Endothelial cell of umbilical vein (primary cell): ENCODE data around the gene SLC12A2. TPM values are rescaled to one million over a fixed set of nuclear protein-coding genes. Genes with fewer than 3 reads are reported as not detected.

Source experiments
- BruUV-seq: library from RNA; stranded (reverse); fragments of 400-500 nt; replicated peaks from 2 replicates; lab custom pipeline; 2021; lab: Mats Ljungman, UMichigan
- CTCF ChIA-PET: fragments of 300-600, 350-600 bp; sonication (Branson Sonifier 250); formaldehyde crosslinking; loops from one replicate; lab custom pipeline; 2021; ENCODE audit warnings: antibody characterized with exemption, inconsistent platforms; lab: Charles Lee
- POLR2A ChIA-PET: fragments of 300-600, 350-600 bp; sonication (Branson Sonifier 250); formaldehyde crosslinking; loops from one replicate; lab custom pipeline; 2021; ENCODE audit warnings: antibody characterized with exemption, inconsistent platforms; lab: Charles Lee
- DNase-seq: peaks from one replicate; pipeline ENCODE4 v3.0.0-alpha.2; 2011; ENCODE audit warnings: low read depth, low spot score
- FAIRE-seq: peaks from 2 replicates; lab custom pipeline; 2011; peaks lifted over from hg19 to GRCh38; lab: Jason Lieb, UNC
- H2AFZ ChIP-seq: 2 replicates; pipeline ENCODE4 v1.6.0; 2012; ENCODE audit warnings: low read depth, low read length, control low read depth, inconsistent platforms
- H3K27ac ChIP-seq: 2 replicates; pipeline ENCODE4 v1.5.1; 2011; ENCODE audit warnings: low read depth, mild to moderate bottlenecking, control low read depth, low read length, moderate library complexity; ENCODE audit not compliant: insufficient read depth
- H3K27me3 ChIP-seq, 2 experiments: 2 replicates each; pipeline versions ENCODE4 v1.6.0 to v1.6.1; 2011; ENCODE audit warnings: low read length in 2 of 2, mixed read lengths in 1 of 2; ENCODE audit not compliant: control insufficient read depth in 2 of 2, insufficient read depth in 2 of 2
- H3K36me3 ChIP-seq, 2 experiments: 2 replicates in 1 of 2; 3 replicates in 1 of 2; pipeline ENCODE4 v1.5.1; 2011; ENCODE audit warnings: low read length in 2 of 2, mild to moderate bottlenecking in 1 of 2, moderate library complexity in 1 of 2; ENCODE audit not compliant: control insufficient read depth in 2 of 2, insufficient read depth in 2 of 2; ENCODE audit errors: extremely low read depth in 1 of 2
- H3K4me1 ChIP-seq: 3 replicates; pipeline ENCODE4 v1.5.1; 2011; ENCODE audit warnings: mild to moderate bottlenecking, low read length; ENCODE audit not compliant: control insufficient read depth, insufficient read depth; ENCODE audit errors: extremely low read depth
- H3K4me2 ChIP-seq: 2 replicates; pipeline ENCODE4 v1.6.1; 2011; ENCODE audit warnings: low read length, control low read depth, mixed read lengths; ENCODE audit not compliant: insufficient read depth
- H3K4me3 ChIP-seq, 3 experiments: fragments of 200-600 bp in 1 of 3; sonication (generic), shearing (Covaris generic) in 1 of 3; replicated peaks in 1 of 3; 2 replicates each; pipeline ENCODE4 v1.5.1; 2011 to 2016; ENCODE audit warnings: control low read depth in 3 of 3, low read length in 3 of 3, mild to moderate bottlenecking in 2 of 3, inconsistent platforms in 1 of 3, low read depth in 1 of 3, moderate library complexity in 1 of 3; ENCODE audit not compliant: insufficient read depth in 1 of 3
- H3K79me2 ChIP-seq: 2 replicates; pipeline ENCODE4 v1.6.0; 2012; ENCODE audit warnings: low read length, inconsistent platforms; ENCODE audit not compliant: control insufficient read depth, insufficient read depth
- H3K9ac ChIP-seq: replicated peaks from 2 replicates; pipeline ENCODE3; 2011; ENCODE audit warnings: low read length, control low read depth; ENCODE audit not compliant: insufficient read depth; ENCODE audit errors: extremely low read depth
- H3K9me1 ChIP-seq: replicated peaks from 3 replicates; pipeline ENCODE4 v1.6.0; 2011; ENCODE audit warnings: mild to moderate bottlenecking, low read length; ENCODE audit not compliant: control insufficient read depth, insufficient read depth; ENCODE audit errors: extremely low read depth
- H3K9me3 ChIP-seq: replicated peaks from 2 replicates; pipeline ENCODE4 v1.5.1; 2012; ENCODE audit warnings: low read length, inconsistent platforms; ENCODE audit not compliant: control insufficient read depth, insufficient read depth
- H4K20me1 ChIP-seq: replicated peaks from 2 replicates; pipeline ENCODE3; 2011; ENCODE audit warnings: mild to moderate bottlenecking, low read length; ENCODE audit not compliant: control insufficient read depth, insufficient read depth; ENCODE audit errors: extremely low read depth
- EZH2 ChIP-seq: IDR thresholded peaks from 2 replicates; pipeline ENCODE4 v1.6.1; 2012; ENCODE audit warnings: borderline replicate concordance, low read depth, mild to moderate bottlenecking, moderate library complexity, low read length, inconsistent platforms; ENCODE audit not compliant: severe bottlenecking
- FOS ChIP-seq: IDR thresholded peaks from 2 replicates; pipeline ENCODE4 v1.6.1; 2011; ENCODE audit warnings: mild to moderate bottlenecking, low read length, moderate library complexity, borderline replicate concordance; ENCODE audit not compliant: insufficient read depth
- GATA2 ChIP-seq: IDR thresholded peaks from 2 replicates; pipeline ENCODE4 v1.7.0; 2011; ENCODE audit warnings: low read depth, mild to moderate bottlenecking, moderate library complexity, mixed read lengths, low read length; ENCODE audit not compliant: insufficient read length, insufficient read depth
- POLR2A ChIP-seq: IDR thresholded peaks from 2 replicates; pipeline ENCODE4 v1.6.1; 2012; ENCODE audit warnings: low read depth, mild to moderate bottlenecking, control low read depth, low read length
- POLR2AphosphoS5 ChIP-seq: IDR thresholded peaks from 2 replicates; pipeline ENCODE4 v1.6.1; 2012; ENCODE audit warnings: low read depth, mild to moderate bottlenecking, control low read depth, low read length, moderate library complexity; ENCODE audit not compliant: insufficient read depth
- dilution Hi-C: fragments of 300-500 bp; cut with MboI; formaldehyde crosslinking; loops from one replicate; pipeline ENCODE4 v1.15.0; 2019; ENCODE audit warnings: low sequenced_read_pairs; ENCODE audit not compliant: extremely low pct_ligation_motif_present
- intact Hi-C: fragments of 100-400 bp; cut with micrococcal nuclease; formaldehyde crosslinking; loops from one replicate; pipeline ENCODE4 v1.10.0; 2022
- polyA plus RNA-seq, 4 experiments: library from polyadenylated mRNA; depleted of rRNA in 3 of 4; stranded (reverse) in 3 of 4; unstranded in 1 of 4; fragments of >200 nt; gene quantifications; 2 replicates each; pipeline versions ENCODE4 v1.2.1 to v1.2.3, GENCODE V29; 2011 to 2012; ENCODE audit warnings: missing spikeins in 1 of 4
- total RNA-seq: library from RNA; stranded (reverse); gene quantifications from 2 replicates; pipeline ENCODE4 v1.2.3, GENCODE V29; 2021
- TF ChIP-seq, protein P1 (sequence below), 2 donors: IDR thresholded peaks; 1 replicate in 1 of 2; 2 replicates in 1 of 2; pipeline ENCODE4 v1.5.1; 2011; ENCODE audit warnings: low read length in 2 of 2, mild to moderate bottlenecking in 2 of 2, moderate library complexity in 2 of 2, control low read depth in 1 of 2, inconsistent platforms in 1 of 2, low read depth in 1 of 2; ENCODE audit not compliant: insufficient read depth in 1 of 2; ENCODE audit errors: extremely low read depth in 1 of 2

Gene SLC12A2
- total and polyA plus RNA-seq, 2 donors (not counting 3 experiments of a cell fraction or from before 2014, with no cell fraction given) = 11.0 to 59.5 TPM

DNA sequence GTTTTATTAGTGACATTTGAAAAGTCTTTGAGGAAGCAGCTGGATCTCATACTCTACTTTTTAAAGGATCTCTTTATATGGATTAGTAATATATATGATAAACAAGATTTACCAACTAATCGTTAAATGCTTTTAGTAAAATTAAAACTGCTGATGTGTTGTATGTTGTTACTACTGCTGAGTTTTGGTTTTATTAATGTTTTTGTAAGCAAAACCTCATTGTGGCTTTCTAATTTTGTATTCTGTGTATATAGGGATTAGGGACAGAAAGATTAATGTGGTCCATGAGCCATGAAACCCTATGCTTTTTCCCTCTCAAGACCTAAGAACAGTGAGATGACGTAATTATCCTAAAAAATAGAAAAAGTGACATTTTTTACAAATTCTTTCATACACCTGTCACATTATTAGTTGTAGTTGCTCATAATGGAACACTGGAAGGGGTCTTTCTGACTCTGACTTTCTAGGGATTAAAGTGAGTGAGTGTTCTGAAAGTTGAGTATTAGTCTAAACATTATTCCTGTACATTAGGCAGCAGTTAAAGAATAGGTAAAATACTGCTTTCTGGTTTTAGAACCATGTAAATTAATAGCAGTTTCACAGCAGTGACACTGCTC is 85.9 kb downstream of the SLC12A2 start:
- Histone ChIP-seq H3K9ac (no peak overlapping the region), H4K20me1 (no peaks in the 10 kb centered on the region), H3K4me1 (no peaks in the 10 kb centered on the region), H3K9me3 (no peaks in the 10 kb centered on the region), H2AFZ (no peak overlapping the region), H3K36me3 (no peaks in the 10 kb centered on the region), H3K79me2 (no peaks in the 10 kb centered on the region), H3K27me3 (no peaks in the 10 kb centered on the region), H3K27ac (no peak overlapping the region), H3K4me3 (no peak overlapping the region), H3K4me2 (no peak overlapping the region), H3K9me1 (no peaks in the 10 kb centered on the region)
- dilution Hi-C loops (no loop called here), intact Hi-C loops (no loop called here)
- BruUV-seq = no TSS peak
- CTCF ChIA-PET = interaction anchor here (0.8 to 1.4 kb wide), 5 partner anchors 13 to 411 kb away, joined by 3 to 4 read pairs (median 3); partner anchors contain the start of gene SLC12A2
- no peak for TF ChIP-seq GATA2
- TF ChIP-seq POLR2A = no peak
- no peak for TF ChIP-seq POLR2AphosphoS5
- TF ChIP-seq, protein P1, sequence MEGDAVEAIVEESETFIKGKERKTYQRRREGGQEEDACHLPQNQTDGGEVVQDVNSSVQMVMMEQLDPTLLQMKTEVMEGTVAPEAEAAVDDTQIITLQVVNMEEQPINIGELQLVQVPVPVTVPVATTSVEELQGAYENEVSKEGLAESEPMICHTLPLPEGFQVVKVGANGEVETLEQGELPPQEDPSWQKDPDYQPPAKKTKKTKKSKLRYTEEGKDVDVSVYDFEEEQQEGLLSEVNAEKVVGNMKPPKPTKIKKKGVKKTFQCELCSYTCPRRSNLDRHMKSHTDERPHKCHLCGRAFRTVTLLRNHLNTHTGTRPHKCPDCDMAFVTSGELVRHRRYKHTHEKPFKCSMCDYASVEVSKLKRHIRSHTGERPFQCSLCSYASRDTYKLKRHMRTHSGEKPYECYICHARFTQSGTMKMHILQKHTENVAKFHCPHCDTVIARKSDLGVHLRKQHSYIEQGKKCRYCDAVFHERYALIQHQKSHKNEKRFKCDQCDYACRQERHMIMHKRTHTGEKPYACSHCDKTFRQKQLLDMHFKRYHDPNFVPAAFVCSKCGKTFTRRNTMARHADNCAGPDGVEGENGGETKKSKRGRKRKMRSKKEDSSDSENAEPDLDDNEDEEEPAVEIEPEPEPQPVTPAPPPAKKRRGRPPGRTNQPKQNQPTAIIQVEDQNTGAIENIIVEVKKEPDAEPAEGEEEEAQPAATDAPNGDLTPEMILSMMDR (IDR thresholded peaks at IDR 0.05; ENCODE audit: extremely low read depth in 1 of 2, insufficient read depth in 1 of 2, low read depth in 1 of 2, low read length in 2 of 2) = no peak
- no peak for TF ChIP-seq EZH2
- TF ChIP-seq FOS = no peak
- POLR2A ChIA-PET = no interaction called here
- DNase-seq (no peak), FAIRE-seq (no peak)
